DMS79 (cell line): ENCODE measurements around the gene GOLT1A.
A peak's percentile ranks its signal among the peaks of the same experiment; 100 is the strongest.

Source experiments
- DNase-seq: peaks from one replicate; lab custom pipeline; 2025; lab: John Stamatoyannopoulos, UW

GOLT1A gene

GRCh38 chr1:204213668-204214662 is at the start of gene GOLT1A:
TSS of gene GOLT1A (minus strand) at chr1:204213988. CDS start at chr1:204213906, 82 bp downstream.
- no peak for DNase-seq

DNA sequence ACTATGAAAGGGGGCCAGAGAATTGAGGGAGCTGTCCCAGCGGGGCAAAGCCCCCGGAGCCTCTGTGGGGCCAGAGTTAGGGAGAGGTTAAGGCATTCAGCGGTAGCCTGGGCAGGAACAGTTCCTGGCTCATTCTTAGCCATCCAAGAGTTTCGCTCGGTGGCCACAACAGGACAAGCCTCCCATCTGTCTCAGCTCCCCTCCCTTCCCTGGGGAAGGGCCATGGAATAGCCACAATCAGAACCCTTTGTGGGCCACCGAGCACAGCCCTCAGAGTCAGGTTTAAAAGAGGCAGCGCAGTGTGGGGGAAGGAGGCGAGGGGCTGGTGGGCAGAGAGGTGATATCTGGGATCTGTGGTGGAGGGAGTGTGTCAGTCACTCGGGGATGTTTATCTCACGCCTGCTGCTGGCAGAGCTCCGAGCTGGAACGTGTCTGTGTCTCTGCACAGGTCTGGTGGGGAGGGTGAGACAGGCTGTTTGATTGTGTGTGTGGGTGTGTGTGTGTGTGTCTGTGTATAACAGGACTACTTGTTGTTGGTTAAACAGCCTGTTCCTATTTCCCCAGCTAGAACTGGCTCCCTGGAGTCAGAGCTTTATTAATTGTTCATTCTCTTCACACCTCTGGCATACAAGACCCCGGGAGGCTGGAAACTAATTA is 49.6 kb upstream of the GOLT1A start:
- DNase-seq: no peak

- DNase-seq: no peak
Observed at GRCh38 chr1:204262506-204263253, 48.9 kb upstream of the GOLT1A start.

DNA sequence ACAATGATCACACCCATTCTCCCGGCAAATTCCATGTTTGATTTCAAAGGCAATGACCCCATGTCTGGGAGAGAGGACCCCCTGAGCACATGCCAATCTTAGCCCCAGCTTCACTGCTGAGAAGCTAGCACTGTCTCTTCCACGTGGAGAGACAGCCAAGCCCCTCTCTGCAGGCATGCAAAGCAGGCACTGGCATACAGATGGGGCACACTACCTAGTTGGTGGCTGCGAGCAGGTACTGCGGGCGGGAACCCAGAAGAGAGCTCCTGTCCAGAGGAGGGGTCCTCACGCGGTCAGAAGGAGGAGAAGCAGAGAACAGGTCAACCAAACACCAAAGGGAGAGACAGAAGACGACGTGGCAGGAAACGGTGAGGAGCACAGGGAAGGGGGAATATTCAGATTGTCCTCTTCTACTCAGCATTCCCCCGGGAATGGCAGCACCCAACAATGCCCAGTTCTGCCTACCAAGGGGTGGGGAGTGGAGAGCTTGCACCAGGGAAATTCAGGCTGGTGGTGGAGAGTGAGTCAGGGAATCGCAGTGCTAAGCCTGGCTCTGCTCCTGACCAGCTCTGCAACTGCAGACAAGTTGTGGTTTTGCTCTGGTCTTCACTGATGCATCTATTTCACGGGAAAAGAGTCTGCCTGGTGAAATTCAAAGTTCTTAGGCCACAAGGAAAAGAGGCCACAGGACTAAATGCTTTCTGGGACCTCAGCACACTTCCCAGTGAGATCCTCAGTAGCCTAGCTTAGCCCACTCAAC is 48.1 kb upstream of the GOLT1A start:
- DNase-seq: no peak

DNA sequence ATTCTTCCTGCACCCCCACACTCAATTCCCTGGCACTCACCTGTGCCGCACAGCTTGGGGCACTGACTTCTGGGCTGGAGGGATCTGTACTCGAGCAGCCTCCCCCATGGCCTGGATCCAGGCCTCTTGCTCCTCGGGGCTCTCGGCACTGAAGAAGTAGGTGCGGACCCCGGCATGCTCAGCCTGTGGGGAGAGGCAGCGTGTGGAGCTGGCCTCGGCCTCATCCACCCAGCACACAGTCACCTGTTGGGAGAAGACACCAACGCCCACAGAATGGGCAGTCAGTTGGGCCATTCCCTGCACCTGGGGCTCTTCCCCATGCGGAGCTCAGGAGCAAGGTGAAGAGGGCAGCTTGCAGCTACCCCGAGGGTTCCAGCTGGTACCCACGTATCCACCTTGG is 47.5 kb upstream of the GOLT1A start:
- DNase-seq: no peak

- DNase-seq: no peak
Observed at GRCh38 chr1:204260601-204261197, 46.9 kb upstream of the GOLT1A start.

DNA sequence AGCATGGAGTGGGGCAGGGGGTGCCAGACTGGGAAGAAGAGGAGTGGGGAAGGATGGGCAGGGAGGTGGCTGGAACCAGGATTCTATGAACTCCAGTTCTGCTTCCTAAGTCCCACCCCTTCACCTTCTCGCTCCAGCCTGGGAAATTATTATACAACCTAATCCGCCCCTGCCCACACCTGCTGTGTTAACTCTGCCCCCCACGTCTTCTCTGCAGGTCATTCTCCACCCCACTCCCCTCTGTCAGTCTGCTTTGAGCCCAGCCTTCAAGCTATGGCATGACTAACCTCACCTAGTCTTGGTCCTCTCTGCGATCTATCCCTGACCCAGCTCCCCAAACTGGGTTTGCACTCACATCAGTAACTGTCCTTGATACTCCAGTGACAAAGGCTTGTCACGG is 46.0 kb upstream of the GOLT1A start:
- DNase-seq: no peak

GRCh38 chr1:204259196-204259595 is 45.4 kb upstream of the GOLT1A start:
- DNase-seq: no peak

DNA sequence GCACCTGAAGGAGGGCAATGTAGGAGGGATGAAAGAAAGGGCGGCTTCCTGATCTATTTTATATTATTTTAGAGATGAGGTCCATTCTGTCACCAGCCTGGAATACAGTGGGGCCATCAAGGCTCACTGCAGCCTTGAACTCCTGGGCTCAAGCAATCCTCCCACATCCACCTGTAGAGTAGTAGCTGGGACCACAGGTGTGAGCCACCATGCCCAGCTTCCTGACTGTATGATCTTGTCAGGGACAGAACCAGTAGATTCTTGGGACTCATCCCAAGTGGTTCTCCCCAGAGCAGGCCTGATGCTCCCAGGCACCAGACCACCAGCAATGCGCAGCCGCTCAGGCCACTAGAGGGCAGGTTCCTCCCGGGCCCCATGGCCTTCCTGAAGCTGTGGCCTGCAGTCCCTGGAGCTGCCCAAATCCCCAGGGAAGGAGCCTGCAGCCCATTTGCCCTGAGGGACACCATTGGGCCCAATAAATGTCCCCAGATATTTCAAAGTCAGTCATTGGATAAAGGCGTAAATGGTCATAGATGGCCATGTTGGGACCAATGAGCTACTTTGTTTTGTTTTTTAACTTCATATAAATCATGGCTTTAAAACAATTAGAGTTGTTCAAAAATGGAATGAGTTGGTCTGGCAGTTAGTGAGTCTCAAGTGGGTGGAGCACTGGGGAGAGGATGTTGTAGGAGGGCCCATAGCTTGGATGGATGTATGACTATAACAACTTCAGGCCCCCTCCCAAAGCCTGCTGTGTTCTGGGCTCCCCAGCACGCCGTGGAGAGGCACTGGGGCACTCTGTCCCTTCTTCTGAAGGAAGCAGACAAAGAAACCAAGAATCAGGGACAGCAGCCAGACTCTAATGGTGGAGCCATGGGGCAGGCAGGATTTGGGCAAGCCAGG is 44.7 kb upstream of the GOLT1A start:
- no peak for DNase-seq

GRCh38 chr1:204257446-204257845 is 43.7 kb upstream of the GOLT1A start:
- no peak for DNase-seq

DNA sequence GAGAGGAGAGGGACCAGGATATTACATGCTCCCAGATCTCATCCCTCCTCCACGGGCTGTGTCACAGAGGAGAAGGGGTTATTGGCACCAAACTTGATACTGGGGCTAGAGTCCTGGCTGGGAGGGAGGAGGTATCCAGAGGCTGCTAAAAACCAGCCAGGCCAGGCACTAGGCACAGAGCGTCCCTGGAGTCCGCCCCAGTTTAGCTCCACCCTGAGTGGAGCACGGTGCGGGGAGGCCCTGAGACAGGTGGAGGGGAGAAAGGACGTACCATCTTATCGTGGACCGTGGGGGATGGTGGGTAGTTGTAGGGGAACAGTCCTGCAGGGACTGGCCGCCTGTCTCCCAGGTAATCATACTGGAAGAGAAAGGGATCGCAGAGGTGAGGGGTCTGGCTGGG is 42.7 kb upstream of the GOLT1A start:
- no peak for DNase-seq

- DNase-seq: no peak
Observed at GRCh38 chr1:204255966-204256365, 42.2 kb upstream of the GOLT1A start.

GRCh38 chr1:204255225-204255624 is 41.4 kb upstream of the GOLT1A start:
- DNase-seq: peak; percentile 16

DNA sequence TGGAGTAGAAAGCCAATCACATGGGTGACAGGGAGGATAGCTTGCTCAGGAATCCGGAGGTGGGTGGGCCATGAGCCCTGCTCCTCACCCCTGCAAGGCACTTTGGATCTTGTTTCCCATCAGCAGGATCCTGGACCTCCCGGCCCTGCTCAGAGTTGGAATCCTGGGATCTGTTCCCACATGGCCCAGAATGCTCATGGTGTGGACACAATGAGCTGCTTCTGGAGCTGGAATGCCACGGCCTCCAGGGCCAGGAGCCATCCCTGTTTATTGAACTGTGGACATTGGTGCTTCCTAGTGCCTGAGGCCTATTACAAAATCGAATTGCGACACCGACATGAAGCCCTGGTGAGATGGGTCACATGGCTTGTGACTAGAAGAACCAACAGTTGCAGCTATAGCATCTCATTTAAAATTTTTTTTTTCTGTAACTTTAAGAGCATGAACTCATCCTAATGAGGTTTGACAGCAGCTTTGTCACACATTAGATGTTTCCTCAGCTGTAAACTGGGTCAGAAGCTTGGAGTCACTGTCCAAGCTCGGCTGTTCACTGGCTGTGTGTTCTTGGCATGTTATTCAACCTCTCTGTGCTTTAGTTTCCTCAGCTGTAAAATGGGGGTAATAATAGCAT is 40.4 kb upstream of the GOLT1A start:
- DNase-seq: no peak

- no peak for DNase-seq
Observed at GRCh38 chr1:204251926-204252689, 38.3 kb upstream of the GOLT1A start.

DNA sequence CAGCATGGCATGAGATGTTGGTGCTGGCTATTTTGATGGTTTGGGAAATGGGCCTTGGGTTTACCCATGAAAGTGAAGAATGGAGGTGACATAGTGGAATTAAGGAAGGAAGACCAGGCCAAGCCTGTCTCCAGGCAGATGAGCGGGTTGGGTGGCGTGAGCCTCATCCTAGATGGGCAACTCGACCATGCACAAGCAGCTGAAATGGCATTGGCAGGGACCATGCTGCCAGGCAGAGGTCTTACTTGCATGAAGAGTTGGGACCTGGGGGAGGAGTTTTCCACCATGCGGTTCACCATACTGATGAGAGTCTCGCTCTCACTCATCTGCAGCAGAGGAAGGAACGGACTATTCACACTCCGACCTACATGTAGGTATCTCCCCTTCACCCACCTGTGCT is 37.5 kb upstream of the GOLT1A start:
- no peak for DNase-seq

DNA sequence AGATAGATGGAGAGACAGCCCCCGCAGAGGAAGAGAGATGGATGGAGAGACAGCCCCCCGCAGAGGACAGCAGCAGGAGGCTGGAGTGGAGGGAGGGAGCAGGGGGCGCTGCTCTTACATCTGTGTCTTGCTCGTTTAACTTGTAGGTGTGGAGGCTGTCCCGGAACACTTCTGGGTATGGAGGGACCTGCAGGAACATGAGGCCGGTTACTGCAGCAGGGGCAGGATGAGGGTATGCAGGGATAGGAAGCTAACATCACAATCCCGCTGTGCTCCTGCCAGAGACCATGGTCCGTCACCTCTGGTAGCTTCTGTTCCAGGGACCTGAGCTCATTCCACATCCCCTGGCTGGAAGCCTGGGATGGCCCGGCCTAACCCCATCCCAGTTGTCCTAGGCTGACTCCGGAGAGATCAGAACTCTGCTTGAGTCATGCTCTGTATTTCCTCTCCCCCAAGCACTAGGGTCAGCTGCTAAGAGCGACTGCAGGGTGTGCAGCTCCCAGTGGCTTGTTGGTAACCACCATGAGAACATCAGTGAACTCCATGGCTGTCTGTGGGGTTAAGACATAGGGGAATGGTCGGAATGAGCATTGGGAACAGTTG is 36.7 kb upstream of the GOLT1A start:
- DNase-seq: no peak

- no peak for DNase-seq
Observed at GRCh38 chr1:204249736-204250427, 36.1 kb upstream of the GOLT1A start.
